CD4-positive, alpha-beta T cell (primary cell): Measurements from ENCODE around the gene SDHB. TPM values are rescaled to one million over a fixed set of nuclear protein-coding genes. Genes with fewer than 3 reads are reported as not detected.

Experiments used
- ATAC-seq: fragments of 200-7000 bp; cut with Tn5 transposase; one replicate; pipeline ENCODE4 v1.10.0; 2022; ENCODE audit warnings: mild to moderate bottlenecking; ENCODE audit not compliant: poor library complexity
- CTCF ChIA-PET: fragments of 350-600 bp; sonication (Branson Sonifier 250); formaldehyde crosslinking; loops from one replicate; lab custom pipeline; 2021; ENCODE audit warnings: antibody characterized with exemption, inconsistent platforms; lab: Charles Lee
- POLR2A ChIA-PET: fragments of 350-600 bp; sonication (Branson Sonifier 250); formaldehyde crosslinking; loops from one replicate; lab custom pipeline; 2021; ENCODE audit warnings: antibody characterized with exemption, inconsistent platforms; lab: Charles Lee
- DNase-seq, 14 experiments: peaks; one replicate each; pipeline ENCODE4 v3.0.0-alpha.2; 2013 to 2020; ENCODE audit warnings: mixed read lengths in 2 of 14
- H3K27ac ChIP-seq, 2 donors: one replicate each; pipeline versions ENCODE4 v1.5.1 to v1.7.0; 2013; ENCODE audit warnings: low read length in 2 of 2, low read depth in 1 of 2, mild to moderate bottlenecking in 1 of 2
- H3K27me3 ChIP-seq, 2 experiments: 1 replicate in 1 of 2; 2 replicates in 1 of 2; pipeline versions ENCODE4 v1.6.1 to v1.7.0; 2013; ENCODE audit warnings: low read length in 2 of 2, control low read depth in 1 of 2, mild to moderate bottlenecking in 1 of 2, moderate library complexity in 1 of 2; ENCODE audit not compliant: insufficient read depth in 2 of 2, control insufficient read depth in 1 of 2
- H3K36me3 ChIP-seq: one replicate; pipeline ENCODE4 v1.6.1; 2013; ENCODE audit warnings: low read length, control low read depth; ENCODE audit not compliant: insufficient read depth
- H3K4me1 ChIP-seq: one replicate; pipeline ENCODE4 v1.6.1; 2013; ENCODE audit warnings: low read length, control low read depth; ENCODE audit not compliant: insufficient read depth
- H3K4me3 ChIP-seq: one replicate; pipeline ENCODE4 v1.5.1; 2013; ENCODE audit warnings: mild to moderate bottlenecking, low read length, moderate library complexity
- H3K9me3 ChIP-seq, 2 experiments: 1 replicate in 1 of 2; 2 replicates in 1 of 2; pipeline versions ENCODE4 v1.6.1 to v1.7.0; 2013; ENCODE audit warnings: low read length in 2 of 2, mild to moderate bottlenecking in 2 of 2, control low read depth in 1 of 2, moderate library complexity in 1 of 2; ENCODE audit not compliant: control insufficient read depth in 1 of 2, insufficient read depth in 1 of 2
- H3K27ac Mint-ChIP-seq: one replicate; pipeline ENCODE4 v1.8.0; 2020; ENCODE audit warnings: mixed read lengths
- H3K27me3 Mint-ChIP-seq: one replicate; pipeline ENCODE4 v1.8.0; 2021; ENCODE audit warnings: mixed read lengths
- H3K36me3 Mint-ChIP-seq: one replicate; pipeline ENCODE4 v1.8.0; 2021; ENCODE audit warnings: low read depth, mixed read lengths
- H3K4me1 Mint-ChIP-seq: one replicate; pipeline ENCODE4 v1.8.0; 2021; ENCODE audit warnings: low read depth, mixed read lengths
- H3K4me3 Mint-ChIP-seq: one replicate; pipeline ENCODE4 v1.8.0; 2020; ENCODE audit warnings: mild to moderate bottlenecking, mixed read lengths
- H3K9me3 Mint-ChIP-seq: one replicate; pipeline ENCODE4 v1.8.0; 2020; ENCODE audit warnings: mixed read lengths
- intact Hi-C, 2 experiments: fragments of 100-400 bp; cut with DNase I in 1 of 2; cut with micrococcal nuclease in 1 of 2; formaldehyde crosslinking; loops; one replicate each; pipeline versions ENCODE4 v1.15.1 to v1.9.0; 2023 to 2025; cut with DNase I, micrococcal nuclease
- total RNA-seq, 174 experiments: library from RNA in 2 of 174; stranded (reverse) in 2 of 174; gene quantifications; one replicate each; pipeline ENCODE4 v1.2.3 and lab custom pipeline; 2021 to 2026
- TF ChIP-seq, protein P1 (sequence below): fragments of 200-600 bp; IDR thresholded peaks from one replicate; pipeline ENCODE4 v1.8.0; 2022; ENCODE audit warnings: antibody characterized with exemption, mild to moderate bottlenecking

Gene SDHB
- total RNA-seq, 2 experiments from 2014 or later = 53.9 to 56.2 TPM

DNA sequence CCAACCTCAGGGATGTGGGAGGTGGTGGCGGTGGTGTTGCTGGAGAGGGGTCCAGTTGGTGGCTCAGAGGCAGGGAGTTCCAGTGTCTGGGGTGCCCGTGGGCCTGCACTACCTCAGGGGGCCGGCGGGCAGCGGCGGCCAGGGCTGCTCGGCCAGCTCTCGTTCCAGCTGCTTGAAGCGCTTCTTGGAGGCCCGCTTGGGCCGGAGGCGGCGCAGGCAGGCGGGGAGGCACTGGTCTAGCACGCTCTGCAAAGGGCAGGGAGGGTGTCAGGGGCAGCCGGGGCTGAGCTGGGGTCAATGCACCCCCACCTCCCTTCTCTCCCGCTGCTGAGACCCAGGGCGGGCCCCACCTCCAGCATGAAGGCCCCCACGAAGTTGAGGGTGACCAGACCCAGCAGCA is 67.7 kb downstream of the SDHB start:
- Mint-ChIP-seq H3K27ac (no peak overlapping the region), H3K9me3 (no peaks in the 10 kb centered on the region), H3K4me3 (no peak overlapping the region), H3K36me3 (peaks cover 32% of the 10 kb centered on the region), H3K4me1 (peaks cover 4% of the 10 kb centered on the region), H3K27me3 (peaks cover 16% of the 10 kb centered on the region)
- intact Hi-C loops = no loop called here
- no peaks in the 10 kb centered on the region for H3K4me1 ChIP-seq
- ATAC-seq (no peak), DNase-seq (no peak)
- POLR2A ChIA-PET = no interaction called here
- no peak overlapping the region for H3K4me3 ChIP-seq
- peaks cover 29% of the 10 kb centered on the region for H3K36me3 ChIP-seq
- H3K27ac ChIP-seq = no peak overlapping the region
- CTCF ChIA-PET = no interaction called here
- TF ChIP-seq, protein P1, sequence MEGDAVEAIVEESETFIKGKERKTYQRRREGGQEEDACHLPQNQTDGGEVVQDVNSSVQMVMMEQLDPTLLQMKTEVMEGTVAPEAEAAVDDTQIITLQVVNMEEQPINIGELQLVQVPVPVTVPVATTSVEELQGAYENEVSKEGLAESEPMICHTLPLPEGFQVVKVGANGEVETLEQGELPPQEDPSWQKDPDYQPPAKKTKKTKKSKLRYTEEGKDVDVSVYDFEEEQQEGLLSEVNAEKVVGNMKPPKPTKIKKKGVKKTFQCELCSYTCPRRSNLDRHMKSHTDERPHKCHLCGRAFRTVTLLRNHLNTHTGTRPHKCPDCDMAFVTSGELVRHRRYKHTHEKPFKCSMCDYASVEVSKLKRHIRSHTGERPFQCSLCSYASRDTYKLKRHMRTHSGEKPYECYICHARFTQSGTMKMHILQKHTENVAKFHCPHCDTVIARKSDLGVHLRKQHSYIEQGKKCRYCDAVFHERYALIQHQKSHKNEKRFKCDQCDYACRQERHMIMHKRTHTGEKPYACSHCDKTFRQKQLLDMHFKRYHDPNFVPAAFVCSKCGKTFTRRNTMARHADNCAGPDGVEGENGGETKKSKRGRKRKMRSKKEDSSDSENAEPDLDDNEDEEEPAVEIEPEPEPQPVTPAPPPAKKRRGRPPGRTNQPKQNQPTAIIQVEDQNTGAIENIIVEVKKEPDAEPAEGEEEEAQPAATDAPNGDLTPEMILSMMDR = no peak
- no peaks in the 10 kb centered on the region for H3K9me3 ChIP-seq
- H3K27me3 ChIP-seq = peaks cover 1 to 13% of the 10 kb centered on the region in 2 experiments

DNA sequence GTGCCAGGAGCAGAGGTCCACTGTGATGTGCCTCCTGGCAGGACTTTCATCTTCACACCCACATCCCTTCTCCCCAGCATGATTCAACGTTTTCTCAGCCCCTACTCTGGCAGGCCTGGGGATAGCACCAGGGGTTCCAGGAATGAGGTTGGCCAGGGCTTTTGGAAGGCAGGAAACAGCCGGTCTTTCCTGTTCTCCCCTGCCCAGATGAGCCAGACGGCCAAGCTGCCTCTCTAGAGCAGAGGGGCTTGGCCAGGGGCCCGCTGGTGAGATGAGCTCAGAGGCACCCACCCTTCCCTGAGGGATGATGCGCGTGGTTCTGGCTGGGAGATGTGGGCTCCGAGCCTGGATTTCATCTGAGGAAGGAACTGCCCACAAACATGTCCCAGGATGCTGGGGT is 69.1 kb downstream of the SDHB start:
- Mint-ChIP-seq H3K36me3 (peaks cover 31% of the 10 kb centered on the region), H3K4me3 (no peak overlapping the region), H3K9me3 (no peaks in the 10 kb centered on the region), H3K4me1 (peaks cover 9% of the 10 kb centered on the region), H3K27ac (no peak overlapping the region), H3K27me3 (peaks cover 21% of the 10 kb centered on the region)
- intact Hi-C loops = no loop called here
- Histone ChIP-seq H3K36me3 (peaks cover 24% of the 10 kb centered on the region), H3K9me3 (no peaks in the 10 kb centered on the region), H3K27ac (no peak overlapping the region), H3K4me1 (peaks cover 10% of the 10 kb centered on the region), H3K4me3 (no peak overlapping the region), H3K27me3 (peaks cover 7 to 16% of the 10 kb centered on the region in 2 experiments)
- CTCF ChIA-PET = no interaction called here
- POLR2A ChIA-PET = no interaction called here
- DNase-seq (no peak), ATAC-seq (no peak)
- TF ChIP-seq, protein P1 = no peak

DNA sequence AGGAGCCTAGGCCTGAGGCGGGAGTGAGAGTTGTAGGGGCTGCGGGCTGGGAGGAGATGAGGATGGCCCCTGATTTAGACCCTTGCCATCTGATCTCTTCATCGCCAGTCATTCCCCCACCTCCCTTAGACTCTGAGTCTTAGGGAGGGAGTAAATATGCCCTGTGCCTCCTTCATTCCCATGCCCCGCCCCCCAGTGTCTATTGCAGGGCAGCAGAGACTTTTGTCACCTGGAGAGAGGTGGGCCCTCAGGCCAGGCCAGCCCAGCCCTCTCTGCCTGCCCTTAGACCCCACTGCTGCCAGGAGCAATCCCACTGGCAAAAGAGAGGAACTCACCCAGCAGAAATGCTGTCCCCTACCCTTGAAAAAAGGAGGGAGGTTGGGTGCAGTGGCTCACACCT is 70.2 kb downstream of the SDHB start:
- no peaks in the 10 kb centered on the region for H3K9me3 ChIP-seq
- peaks cover 14% of the 10 kb centered on the region for H3K4me1 ChIP-seq
- peaks cover 7 to 16% of the 10 kb centered on the region in 2 experiments for H3K27me3 ChIP-seq
- peaks cover 9% of the 10 kb centered on the region for H3K4me1 Mint-ChIP-seq
- H3K27ac ChIP-seq = no peak overlapping the region
- no peak for DNase-seq
- no peak overlapping the region for H3K4me3 Mint-ChIP-seq
- peaks cover 23% of the 10 kb centered on the region for H3K36me3 Mint-ChIP-seq
- H3K27ac Mint-ChIP-seq = no peak overlapping the region
- ATAC-seq = no peak
- H3K4me3 ChIP-seq = no peak overlapping the region
- H3K27me3 Mint-ChIP-seq = peaks cover 21% of the 10 kb centered on the region
- intact Hi-C loops = no loop called here
- peaks cover 24% of the 10 kb centered on the region for H3K36me3 ChIP-seq
- TF ChIP-seq, protein P1 = no peak
- H3K9me3 Mint-ChIP-seq = no peaks in the 10 kb centered on the region
- POLR2A ChIA-PET = no interaction called here
- CTCF ChIA-PET = no interaction called here
